ENCODE measurements around the gene TEC.

GRCh38 chr4:48162162-48162561 is 107.5 kb downstream of the TEC start:
- TF ChIP-seq POLR2AphosphoS5 (IDR thresholded peaks at IDR 0.05; ENCODE audit: control insufficient read depth, insufficient read depth, low read depth, low read length) (no peak), ZBTB7A (IDR thresholded peaks at IDR 0.05; ENCODE audit: borderline replicate concordance, control insufficient read depth, low read depth, low read length) (no peak), CHCHD3 (CRISPR knock-in tag; IDR thresholded peaks at IDR 0.05) (no peak)

Data from K562 (cell line).